ENCODE measurements around the gene FGD5. TPM values are rescaled to one million over a fixed set of nuclear protein-coding genes. Genes with fewer than 3 reads are reported as not detected.

The FGD5 gene
- total RNA-seq, 1 experiment from 2014 or later = not detected

DNA sequence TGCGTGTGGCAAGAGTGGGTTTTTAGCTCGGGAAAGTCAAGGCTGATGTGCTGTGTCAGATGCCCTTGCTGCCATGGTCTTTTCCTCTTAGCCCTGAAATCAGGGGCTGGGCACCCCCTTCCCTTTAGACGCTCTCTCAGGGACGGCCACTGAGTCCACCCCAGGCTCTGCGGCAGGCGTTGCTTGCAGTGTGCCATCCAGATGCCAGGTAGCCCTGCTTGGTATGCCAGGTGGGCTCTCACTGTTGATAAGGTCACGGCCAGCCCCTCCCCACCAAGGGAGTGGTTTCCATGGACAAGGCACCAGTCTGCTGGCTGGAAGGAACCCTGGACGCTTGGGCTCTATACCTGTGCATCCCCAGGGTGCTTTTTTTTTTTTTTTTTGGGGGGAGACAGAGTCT lies 24.6 kb downstream of the FGD5 start:
- Histone ChIP-seq H3K27me3 (replicated peaks; ENCODE audit: insufficient read depth, low read depth, low read length, poor library complexity) (peaks cover 36% of the 10 kb centered on the region), H3K36me3 (ENCODE audit: insufficient read depth, low read length, poor library complexity, severe bottlenecking) (no peaks in the 10 kb centered on the region), H3K4me1 (ENCODE audit: insufficient read depth, low read length, poor library complexity, severe bottlenecking) (no peaks in the 10 kb centered on the region), H3K4me3 (ENCODE audit: low read depth, low read length, poor library complexity, severe bottlenecking) (no peak overlapping the region), H3K27ac (ENCODE audit: low read depth, low read length, poor library complexity, severe bottlenecking) (no peak overlapping the region), H3K9me3 (ENCODE audit: low read depth, low read length, poor library complexity, severe bottlenecking) (no peaks in the 10 kb centered on the region)
- POLR2A ChIA-PET (ENCODE audit: low non-redundant PET) = no interaction called here
- no TSS peak for BruUV-seq (replicated peaks)
- intact Hi-C loops (cut with micrococcal nuclease; ENCODE audit: unreplicated experiment) = no loop called here
- DNase-seq (ENCODE audit: low spot score) = no peak
- TF ChIP-seq EZH2 (IDR thresholded peaks at IDR 0.05; ENCODE audit: borderline replicate concordance, low read depth, low read length, poor library complexity, severe bottlenecking) = no peak
- TF ChIP-seq, protein P1, sequence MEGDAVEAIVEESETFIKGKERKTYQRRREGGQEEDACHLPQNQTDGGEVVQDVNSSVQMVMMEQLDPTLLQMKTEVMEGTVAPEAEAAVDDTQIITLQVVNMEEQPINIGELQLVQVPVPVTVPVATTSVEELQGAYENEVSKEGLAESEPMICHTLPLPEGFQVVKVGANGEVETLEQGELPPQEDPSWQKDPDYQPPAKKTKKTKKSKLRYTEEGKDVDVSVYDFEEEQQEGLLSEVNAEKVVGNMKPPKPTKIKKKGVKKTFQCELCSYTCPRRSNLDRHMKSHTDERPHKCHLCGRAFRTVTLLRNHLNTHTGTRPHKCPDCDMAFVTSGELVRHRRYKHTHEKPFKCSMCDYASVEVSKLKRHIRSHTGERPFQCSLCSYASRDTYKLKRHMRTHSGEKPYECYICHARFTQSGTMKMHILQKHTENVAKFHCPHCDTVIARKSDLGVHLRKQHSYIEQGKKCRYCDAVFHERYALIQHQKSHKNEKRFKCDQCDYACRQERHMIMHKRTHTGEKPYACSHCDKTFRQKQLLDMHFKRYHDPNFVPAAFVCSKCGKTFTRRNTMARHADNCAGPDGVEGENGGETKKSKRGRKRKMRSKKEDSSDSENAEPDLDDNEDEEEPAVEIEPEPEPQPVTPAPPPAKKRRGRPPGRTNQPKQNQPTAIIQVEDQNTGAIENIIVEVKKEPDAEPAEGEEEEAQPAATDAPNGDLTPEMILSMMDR (conservative IDR thresholded peaks at IDR 0.05; ENCODE audit: low read depth, low read length) = no peak
- CTCF ChIA-PET = no interaction called here

DNA sequence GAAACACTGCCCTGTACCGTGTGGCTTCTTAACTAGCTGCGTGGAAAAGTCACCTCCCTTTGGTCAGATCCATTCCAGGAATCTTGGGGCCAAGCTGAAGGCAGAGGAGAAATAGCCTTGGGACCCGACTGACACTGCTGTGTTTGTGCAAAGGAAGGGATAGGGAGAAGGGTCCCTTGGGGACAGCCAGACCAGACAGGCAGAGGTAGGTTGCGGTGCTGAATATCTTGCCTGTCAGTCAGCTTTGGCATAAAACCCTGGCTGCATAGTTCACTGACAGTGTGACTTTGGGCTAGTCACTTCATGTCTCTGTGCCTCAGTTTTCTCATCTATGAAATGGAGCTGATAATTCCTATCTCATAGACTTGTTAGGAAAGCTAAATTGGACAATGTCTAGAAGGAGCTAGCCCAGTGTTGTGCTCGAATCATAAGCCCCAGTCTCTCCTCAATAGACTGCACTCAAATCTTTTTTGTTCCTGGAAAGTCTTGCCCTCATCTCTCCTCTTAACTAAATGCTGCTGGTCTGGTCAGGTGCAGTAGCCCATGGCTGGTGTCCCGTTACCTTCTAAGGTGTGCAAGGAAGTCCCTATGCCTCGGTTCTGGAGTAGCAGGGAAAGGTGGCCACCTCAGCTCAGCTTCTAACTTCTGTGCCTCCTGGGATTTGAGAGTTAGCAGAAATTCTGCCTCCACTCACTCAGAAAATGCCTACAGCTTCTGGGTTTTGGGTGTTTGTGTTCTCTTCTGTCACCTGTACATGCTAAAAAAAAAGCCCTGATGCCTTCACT lies 25.8 kb downstream of the FGD5 start:
- Histone ChIP-seq H3K27me3 (replicated peaks; ENCODE audit: insufficient read depth, low read depth, low read length, poor library complexity) (peaks cover 41% of the 10 kb centered on the region), H3K4me3 (ENCODE audit: low read depth, low read length, poor library complexity, severe bottlenecking) (no peak overlapping the region), H3K9me3 (ENCODE audit: low read depth, low read length, poor library complexity, severe bottlenecking) (no peaks in the 10 kb centered on the region), H3K36me3 (ENCODE audit: insufficient read depth, low read length, poor library complexity, severe bottlenecking) (no peaks in the 10 kb centered on the region), H3K27ac (ENCODE audit: low read depth, low read length, poor library complexity, severe bottlenecking) (no peak overlapping the region), H3K4me1 (ENCODE audit: insufficient read depth, low read length, poor library complexity, severe bottlenecking) (no peaks in the 10 kb centered on the region)
- CTCF ChIA-PET = interaction anchor here (0.5 kb wide), 1 partner anchor 13 kb away, joined by 3 read pairs; no protein-coding TSS in a partner anchor
- no TSS peak for BruUV-seq (replicated peaks)
- no peak for DNase-seq (ENCODE audit: low spot score)
- TF ChIP-seq EZH2 (IDR thresholded peaks at IDR 0.05; ENCODE audit: borderline replicate concordance, low read depth, low read length, poor library complexity, severe bottlenecking) = no peak
- TF ChIP-seq, protein P1 (conservative IDR thresholded peaks at IDR 0.05; ENCODE audit: low read depth, low read length) = no peak
- intact Hi-C loops (cut with micrococcal nuclease; ENCODE audit: unreplicated experiment) = no loop called here
- POLR2A ChIA-PET (ENCODE audit: low non-redundant PET) = no interaction called here

DNA sequence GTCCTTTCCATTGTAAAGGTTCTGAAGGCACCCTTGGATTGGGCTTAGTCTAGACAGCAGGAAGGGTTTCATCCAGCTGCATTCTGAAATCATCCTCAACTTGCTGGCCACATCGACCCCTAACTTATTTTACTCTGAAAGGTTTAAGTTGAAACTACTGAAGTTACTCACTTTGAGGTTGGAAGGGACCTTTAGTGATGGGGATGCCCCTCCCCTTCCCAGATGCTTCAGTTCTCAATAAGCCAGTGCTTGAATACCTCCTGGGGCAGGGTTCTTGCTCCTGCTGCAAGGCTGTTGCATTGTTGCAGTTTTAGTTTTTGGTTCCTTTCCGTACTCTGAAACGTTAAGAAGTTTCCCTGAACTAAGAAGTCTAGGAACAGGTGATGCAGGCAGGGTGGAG lies 26.4 kb downstream of the FGD5 start:
- BruUV-seq (replicated peaks) = no TSS peak
- H3K27me3 ChIP-seq (replicated peaks; ENCODE audit: insufficient read depth, low read depth, low read length, poor library complexity) = peaks cover 47% of the 10 kb centered on the region
- no peak overlapping the region for H3K27ac ChIP-seq (ENCODE audit: low read depth, low read length, poor library complexity, severe bottlenecking)
- no peak for TF ChIP-seq EZH2 (IDR thresholded peaks at IDR 0.05; ENCODE audit: borderline replicate concordance, low read depth, low read length, poor library complexity, severe bottlenecking)
- no peaks in the 10 kb centered on the region for H3K36me3 ChIP-seq (ENCODE audit: insufficient read depth, low read length, poor library complexity, severe bottlenecking)
- DNase-seq (ENCODE audit: low spot score) = no peak
- H3K4me1 ChIP-seq (ENCODE audit: insufficient read depth, low read length, poor library complexity, severe bottlenecking) = no peaks in the 10 kb centered on the region
- intact Hi-C loops (cut with micrococcal nuclease; ENCODE audit: unreplicated experiment) = no loop called here
- POLR2A ChIA-PET (ENCODE audit: low non-redundant PET) = no interaction called here
- CTCF ChIA-PET = interaction anchor here (0.5 kb wide), 1 partner anchor 13 kb away, joined by 3 read pairs; no protein-coding TSS in a partner anchor
- H3K9me3 ChIP-seq (ENCODE audit: low read depth, low read length, poor library complexity, severe bottlenecking) = no peaks in the 10 kb centered on the region
- H3K4me3 ChIP-seq (ENCODE audit: low read depth, low read length, poor library complexity, severe bottlenecking) = no peak overlapping the region

DNA sequence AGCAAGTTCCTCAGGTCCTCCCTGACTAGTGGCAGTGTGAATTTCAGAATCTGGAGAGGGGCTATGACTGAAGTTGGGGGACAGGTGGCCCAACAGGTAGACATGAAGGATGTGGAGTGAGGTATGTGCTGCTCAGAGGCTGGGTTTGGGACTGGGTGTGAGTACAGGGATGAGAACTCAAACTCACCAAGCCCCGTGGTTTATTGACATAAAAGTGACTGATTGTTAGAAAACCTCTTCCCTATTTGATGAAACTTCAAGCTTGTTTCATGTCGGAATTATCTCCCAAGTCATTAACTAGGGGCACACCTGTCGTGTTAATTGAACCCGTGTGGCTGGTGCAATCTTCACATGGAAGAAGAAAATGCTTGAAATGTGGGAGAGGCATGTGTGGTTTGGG lies 27.1 kb downstream of the FGD5 start:
- TF ChIP-seq, protein P1 (conservative IDR thresholded peaks at IDR 0.05; ENCODE audit: low read depth, low read length) = no peak
- no peak for TF ChIP-seq EZH2 (IDR thresholded peaks at IDR 0.05; ENCODE audit: borderline replicate concordance, low read depth, low read length, poor library complexity, severe bottlenecking)
- Histone ChIP-seq H3K27ac (ENCODE audit: low read depth, low read length, poor library complexity, severe bottlenecking) (no peak overlapping the region), H3K9me3 (ENCODE audit: low read depth, low read length, poor library complexity, severe bottlenecking) (no peaks in the 10 kb centered on the region), H3K4me3 (ENCODE audit: low read depth, low read length, poor library complexity, severe bottlenecking) (no peak overlapping the region), H3K27me3 (replicated peaks; ENCODE audit: insufficient read depth, low read depth, low read length, poor library complexity) (peaks cover 54% of the 10 kb centered on the region), H3K36me3 (ENCODE audit: insufficient read depth, low read length, poor library complexity, severe bottlenecking) (no peaks in the 10 kb centered on the region), H3K4me1 (ENCODE audit: insufficient read depth, low read length, poor library complexity, severe bottlenecking) (no peaks in the 10 kb centered on the region)
- ChIA-PET CTCF (no interaction called here), POLR2A (ENCODE audit: low non-redundant PET) (no interaction called here)
- intact Hi-C loops (cut with micrococcal nuclease; ENCODE audit: unreplicated experiment) = no loop called here
- no peak for DNase-seq (ENCODE audit: low spot score)
- BruUV-seq (replicated peaks) = no TSS peak

Measured in A673 (cell line).